Measurements from ENCODE around the gene NKIRAS1.
"Not testable (repeated sequence)": the region's sequence is repeated elsewhere in the genome, so short reads cannot be mapped to it uniquely, and the experiment has no call there.

Gene NKIRAS1

GRCh38 chr3:23938688-23939087 is 21.9 kb upstream of the NKIRAS1 start:
- DNase-seq = no peak

- no peak for DNase-seq
Measured at GRCh38 chr3:23937296-23937695, 20.5 kb upstream of the NKIRAS1 start.

GRCh38 chr3:23934253-23934652 is 17.5 kb upstream of the NKIRAS1 start:
- no peak for DNase-seq

GRCh38 chr3:23932571-23932970 is 15.8 kb upstream of the NKIRAS1 start:
- no peak for DNase-seq

- no peak for DNase-seq
Measured at GRCh38 chr3:23931597-23931996, 14.8 kb upstream of the NKIRAS1 start.

- no peak for DNase-seq
Measured at GRCh38 chr3:23928524-23928923, 11.7 kb upstream of the NKIRAS1 start.

- no peak for DNase-seq
Measured at GRCh38 chr3:23926736-23927135, 9.9 kb upstream of the NKIRAS1 start.

- no peak for DNase-seq
Measured at GRCh38 chr3:23926246-23926645, 9.5 kb upstream of the NKIRAS1 start.

GRCh38 chr3:23923786-23924185 is 7.0 kb upstream of the NKIRAS1 start:
- no peak for DNase-seq

- DNase-seq = no peak
Measured at GRCh38 chr3:23921052-23921511, 4.3 kb upstream of the NKIRAS1 start.

- no peak for DNase-seq
Measured at GRCh38 chr3:23920151-23920655, 3.4 kb upstream of the NKIRAS1 start.

GRCh38 chr3:23919628-23920027 is 2.8 kb upstream of the NKIRAS1 start:
- no peak for DNase-seq

GRCh38 chr3:23918331-23918730 is 1.5 kb upstream of the NKIRAS1 start:
- DNase-seq = not testable (repeated sequence)

GRCh38 chr3:23917679-23918303 is 1.0 kb upstream of the NKIRAS1 start:
- DNase-seq = not testable (repeated sequence)

GRCh38 chr3:23916152-23916885 is 471 bp downstream of the NKIRAS1 start:
- no peak for DNase-seq

- DNase-seq = no peak
Measured at GRCh38 chr3:23915537-23916108, 1.2 kb downstream of the NKIRAS1 start.

- no peak for DNase-seq
Measured at GRCh38 chr3:23913873-23914743, 2.7 kb downstream of the NKIRAS1 start.

- no peak for DNase-seq
Measured at GRCh38 chr3:23913182-23913581, 3.6 kb downstream of the NKIRAS1 start.

- not testable (repeated sequence) for DNase-seq
Measured at GRCh38 chr3:23912335-23912734, 4.5 kb downstream of the NKIRAS1 start.

- DNase-seq = no peak
Measured at GRCh38 chr3:23911397-23911796, 5.4 kb downstream of the NKIRAS1 start.

- no peak for DNase-seq
Measured at GRCh38 chr3:23909341-23909740, 7.4 kb downstream of the NKIRAS1 start.

- DNase-seq = no peak
Measured at GRCh38 chr3:23904545-23904944, 12.2 kb downstream of the NKIRAS1 start.

GRCh38 chr3:23900744-23901143 is 16.0 kb downstream of the NKIRAS1 start:
- no peak for DNase-seq

All from cortex of kidney (tissue), 1 donor.